Measurements from ENCODE around the gene PCDHGA7. TPM values are rescaled to one million over a fixed set of nuclear protein-coding genes. Genes with fewer than 3 reads are reported as not detected.
A peak's percentile ranks its signal among the peaks of the same experiment; 100 is the strongest.
"Not testable (repeated sequence)": the region's sequence is repeated elsewhere in the genome, so short reads cannot be mapped to it uniquely, and the experiment has no call there.

Gene PCDHGA7
- total RNA-seq, 1 donor from 2014 or later, result 1.1 TPM

DNA sequence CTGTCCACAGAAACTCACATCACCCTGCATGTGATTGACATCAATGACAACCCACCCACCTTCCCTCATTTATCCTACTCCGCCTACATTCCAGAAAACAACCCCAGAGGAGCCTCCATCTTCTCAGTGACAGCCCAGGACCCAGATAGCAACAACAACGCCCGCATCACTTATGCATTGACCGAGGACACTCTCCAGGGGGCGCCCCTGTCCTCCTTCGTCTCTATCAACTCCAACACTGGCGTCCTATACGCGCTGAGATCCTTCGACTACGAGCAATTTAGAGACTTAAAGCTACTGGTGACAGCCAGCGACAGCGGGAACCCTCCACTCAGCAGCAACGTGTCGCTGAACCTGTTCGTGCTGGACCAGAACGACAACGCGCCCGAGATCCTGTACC lies 37.2 kb upstream of the PCDHGA7 start:
- no peaks in the 10 kb centered on the region for H3K79me2 ChIP-seq (ENCODE audit: low read depth)
- H2AFZ ChIP-seq (replicated peaks), result no peak overlapping the region
- no peak for TF ChIP-seq EZH2phosphoT487 (IDR thresholded peaks at IDR 0.05)
- TF ChIP-seq EZH2 (IDR thresholded peaks at IDR 0.05), result no peak
- TF ChIP-seq, protein P1, sequence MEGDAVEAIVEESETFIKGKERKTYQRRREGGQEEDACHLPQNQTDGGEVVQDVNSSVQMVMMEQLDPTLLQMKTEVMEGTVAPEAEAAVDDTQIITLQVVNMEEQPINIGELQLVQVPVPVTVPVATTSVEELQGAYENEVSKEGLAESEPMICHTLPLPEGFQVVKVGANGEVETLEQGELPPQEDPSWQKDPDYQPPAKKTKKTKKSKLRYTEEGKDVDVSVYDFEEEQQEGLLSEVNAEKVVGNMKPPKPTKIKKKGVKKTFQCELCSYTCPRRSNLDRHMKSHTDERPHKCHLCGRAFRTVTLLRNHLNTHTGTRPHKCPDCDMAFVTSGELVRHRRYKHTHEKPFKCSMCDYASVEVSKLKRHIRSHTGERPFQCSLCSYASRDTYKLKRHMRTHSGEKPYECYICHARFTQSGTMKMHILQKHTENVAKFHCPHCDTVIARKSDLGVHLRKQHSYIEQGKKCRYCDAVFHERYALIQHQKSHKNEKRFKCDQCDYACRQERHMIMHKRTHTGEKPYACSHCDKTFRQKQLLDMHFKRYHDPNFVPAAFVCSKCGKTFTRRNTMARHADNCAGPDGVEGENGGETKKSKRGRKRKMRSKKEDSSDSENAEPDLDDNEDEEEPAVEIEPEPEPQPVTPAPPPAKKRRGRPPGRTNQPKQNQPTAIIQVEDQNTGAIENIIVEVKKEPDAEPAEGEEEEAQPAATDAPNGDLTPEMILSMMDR (IDR thresholded peaks at IDR 0.05), result no peak
- no peaks in the 10 kb centered on the region for H3K36me3 ChIP-seq
- no peak for DNase-seq (ENCODE audit: low spot score)
- no peak overlapping the region for H3K4me2 ChIP-seq
- no peak overlapping the region for H3K4me3 Mint-ChIP-seq
- H3K9ac ChIP-seq, result no peak overlapping the region
- H3F3A ChIP-seq (ENCODE audit: low read depth), result no peaks in the 10 kb centered on the region
- no peak overlapping the region for H3K27ac ChIP-seq
- no peak overlapping the region for H3K4me3 ChIP-seq
- no peaks in the 10 kb centered on the region for H3K4me1 ChIP-seq
- no peak overlapping the region for H3K27ac Mint-ChIP-seq
- no peaks in the 10 kb centered on the region for H4K20me1 ChIP-seq (ENCODE audit: low read depth)
- H3K36me3 Mint-ChIP-seq, result peaks cover 4% of the 10 kb centered on the region
- no peaks in the 10 kb centered on the region for H3K4me1 Mint-ChIP-seq
- H3K9me3 ChIP-seq (ENCODE audit: low read depth), result peaks cover 10% of the 10 kb centered on the region
- peaks cover 54% of the 10 kb centered on the region for H3K9me3 Mint-ChIP-seq
- peaks cover 3% of the 10 kb centered on the region for H3K27me3 Mint-ChIP-seq (ENCODE audit: insufficient read depth, low read depth)
- H3K27me3 ChIP-seq, result no peaks in the 10 kb centered on the region

DNA sequence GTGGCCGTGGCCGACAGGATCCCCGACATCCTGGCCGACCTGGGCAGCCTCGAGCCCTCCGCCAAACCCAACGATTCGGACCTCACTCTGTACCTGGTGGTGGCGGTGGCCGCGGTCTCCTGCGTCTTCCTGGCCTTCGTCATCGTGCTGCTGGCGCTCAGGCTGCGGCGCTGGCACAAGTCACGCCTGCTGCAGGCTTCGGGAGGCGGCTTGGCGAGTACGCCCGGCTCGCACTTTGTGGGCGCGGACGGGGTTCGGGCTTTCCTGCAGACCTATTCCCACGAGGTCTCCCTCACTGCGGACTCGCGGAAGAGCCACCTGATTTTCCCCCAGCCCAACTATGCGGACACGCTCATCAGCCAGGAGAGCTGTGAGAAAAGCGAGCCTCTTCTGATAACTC lies 36.5 kb upstream of the PCDHGA7 start:
- H3K9me3 Mint-ChIP-seq, result peaks cover 60% of the 10 kb centered on the region
- H3K79me2 ChIP-seq (ENCODE audit: low read depth); H3K4me1 Mint-ChIP-seq; H2AFZ ChIP-seq (replicated peaks); H3K4me2 ChIP-seq; H3K36me3 Mint-ChIP-seq; H3K9ac ChIP-seq; H3K4me3 Mint-ChIP-seq; H3K27ac ChIP-seq; H4K20me1 ChIP-seq (ENCODE audit: low read depth); H3K4me3 ChIP-seq; H3K27me3 ChIP-seq; H3K27me3 Mint-ChIP-seq (ENCODE audit: insufficient read depth, low read depth); H3K27ac Mint-ChIP-seq; H3F3A ChIP-seq (ENCODE audit: low read depth); DNase-seq (ENCODE audit: low spot score); H3K36me3 ChIP-seq; H3K4me1 ChIP-seq: not testable (repeated sequence)
- H3K9me3 ChIP-seq (ENCODE audit: low read depth), result peaks cover 10% of the 10 kb centered on the region

DNA sequence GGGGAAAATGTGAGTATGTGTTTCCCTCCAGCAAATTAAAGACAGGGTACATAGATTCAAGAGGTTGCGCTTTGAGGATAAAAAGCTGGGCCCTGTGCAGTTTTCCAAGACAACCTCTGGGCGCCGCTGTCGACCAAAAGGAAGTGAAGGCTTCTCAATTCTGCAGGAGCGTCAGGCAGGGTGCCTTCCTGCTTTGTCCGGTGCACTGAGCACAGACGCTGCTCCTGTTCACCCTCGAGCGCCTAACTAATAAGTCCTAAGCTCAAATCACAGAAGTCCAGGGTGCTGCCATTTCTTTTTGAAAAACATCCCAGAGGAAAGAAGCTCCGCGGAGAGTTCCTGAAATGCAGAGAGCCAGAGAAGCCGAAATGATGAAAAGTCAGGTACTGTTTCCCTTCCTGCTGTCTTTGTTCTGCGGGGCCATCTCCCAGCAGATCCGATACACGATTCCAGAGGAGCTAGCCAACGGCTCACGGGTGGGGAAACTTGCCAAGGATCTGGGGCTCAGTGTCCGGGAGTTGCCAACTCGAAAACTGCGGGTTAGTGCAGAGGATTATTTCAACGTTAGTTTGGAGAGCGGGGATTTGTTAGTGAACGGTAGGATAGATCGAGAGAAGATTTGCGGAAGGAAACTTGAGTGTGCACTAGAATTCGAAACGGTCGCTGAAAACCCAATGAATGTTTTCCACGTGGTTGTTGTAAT lies 32.5 kb upstream of the PCDHGA7 start, which contains the start of gene PCDHGB1:
Gene PCDHGB1 (plus strand): TSS at position 183 of the 703 bp plus-strand sequence. CDS start 162 bp downstream, at position 345.
- peaks cover 53% of the 10 kb centered on the region for H3K9me3 Mint-ChIP-seq
- Histone ChIP-seq H3F3A (ENCODE audit: low read depth) (no peaks in the 10 kb centered on the region), H3K27me3 (no peaks in the 10 kb centered on the region), H3K4me2 (peak within 1 kb of the TSS; percentile 42), H3K9ac (no peak within 1 kb of the TSS), H2AFZ (replicated peaks) (peak within 1 kb of the TSS; percentile 99), H3K27ac (no peak within 1 kb of the TSS), H3K4me3 (peak within 1 kb of the TSS; percentile 0), H3K4me1 (no peaks in the 10 kb centered on the region), H3K79me2 (ENCODE audit: low read depth) (no peaks in the 10 kb centered on the region), H4K20me1 (ENCODE audit: low read depth) (no peaks in the 10 kb centered on the region), H3K9me3 (ENCODE audit: low read depth) (peaks cover 5% of the 10 kb centered on the region), H3K36me3 (no peaks in the 10 kb centered on the region)
- H3K36me3 Mint-ChIP-seq, result peaks cover 9% of the 10 kb centered on the region
- H3K4me1 Mint-ChIP-seq, result no peaks in the 10 kb centered on the region
- H3K27me3 Mint-ChIP-seq (ENCODE audit: insufficient read depth, low read depth), result no peaks in the 10 kb centered on the region
- no peak for TF ChIP-seq EZH2 (IDR thresholded peaks at IDR 0.05)
- TF ChIP-seq, protein P1 (IDR thresholded peaks at IDR 0.05), result peak; percentile 63
- H3K4me3 Mint-ChIP-seq, result no peak within 1 kb of the TSS
- peak; percentile 76 for DNase-seq (ENCODE audit: low spot score)
- H3K27ac Mint-ChIP-seq, result no peak within 1 kb of the TSS

DNA sequence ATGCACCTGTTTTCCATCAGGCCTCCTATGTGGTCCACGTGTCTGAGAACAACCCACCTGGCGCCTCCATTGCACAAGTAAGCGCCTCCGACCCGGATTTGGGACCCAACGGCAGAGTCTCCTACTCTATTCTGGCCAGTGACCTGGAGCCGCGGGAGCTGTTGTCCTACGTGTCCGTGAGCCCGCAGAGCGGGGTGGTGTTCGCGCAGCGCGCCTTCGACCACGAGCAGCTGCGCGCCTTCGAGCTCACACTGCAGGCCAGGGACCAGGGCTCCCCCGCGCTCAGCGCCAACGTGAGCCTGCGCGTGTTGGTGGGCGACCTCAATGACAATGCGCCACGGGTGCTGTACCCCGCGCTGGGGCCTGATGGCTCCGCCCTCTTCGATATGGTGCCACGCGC lies 31.0 kb upstream of the PCDHGA7 start:
- no peak overlapping the region for H3K4me2 ChIP-seq
- Mint-ChIP-seq H3K4me3 (no peak overlapping the region), H3K4me1 (no peaks in the 10 kb centered on the region), H3K9me3 (peaks cover 56% of the 10 kb centered on the region), H3K27ac (no peak overlapping the region), H3K36me3 (peaks cover 5% of the 10 kb centered on the region), H3K27me3 (ENCODE audit: insufficient read depth, low read depth) (peaks cover 2% of the 10 kb centered on the region)
- DNase-seq (ENCODE audit: low spot score), result no peak
- H3K79me2 ChIP-seq (ENCODE audit: low read depth), result no peaks in the 10 kb centered on the region
- no peaks in the 10 kb centered on the region for H3K36me3 ChIP-seq
- no peaks in the 10 kb centered on the region for H3K4me1 ChIP-seq
- no peaks in the 10 kb centered on the region for H3F3A ChIP-seq (ENCODE audit: low read depth)
- H4K20me1 ChIP-seq (ENCODE audit: low read depth), result no peaks in the 10 kb centered on the region
- no peak overlapping the region for H3K9ac ChIP-seq
- no peaks in the 10 kb centered on the region for H3K27me3 ChIP-seq
- no peak overlapping the region for H3K27ac ChIP-seq
- no peak overlapping the region for H2AFZ ChIP-seq (replicated peaks)
- H3K4me3 ChIP-seq, result no peak overlapping the region
- TF ChIP-seq EZH2 (IDR thresholded peaks at IDR 0.05) (no peak), EZH2phosphoT487 (IDR thresholded peaks at IDR 0.05) (no peak)
- TF ChIP-seq, protein P1 (IDR thresholded peaks at IDR 0.05), result no peak
- H3K9me3 ChIP-seq (ENCODE audit: low read depth), result peaks cover 5% of the 10 kb centered on the region
